AG09319 (cell line): Measurements from ENCODE around the gene CPNE6.

Experiments
- DNase-seq: peaks from one replicate; pipeline ENCODE4 v3.0.0-alpha.2; 2010; ENCODE audit warnings: low read depth; ENCODE audit errors: extremely low read depth
- TF ChIP-seq, protein P1 (sequence below): IDR thresholded peaks from 2 replicates; pipeline ENCODE4 v1.5.1; 2011; ENCODE audit warnings: low read depth, mild to moderate bottlenecking, inconsistent platforms, low read length, moderate library complexity

Gene CPNE6

DNA sequence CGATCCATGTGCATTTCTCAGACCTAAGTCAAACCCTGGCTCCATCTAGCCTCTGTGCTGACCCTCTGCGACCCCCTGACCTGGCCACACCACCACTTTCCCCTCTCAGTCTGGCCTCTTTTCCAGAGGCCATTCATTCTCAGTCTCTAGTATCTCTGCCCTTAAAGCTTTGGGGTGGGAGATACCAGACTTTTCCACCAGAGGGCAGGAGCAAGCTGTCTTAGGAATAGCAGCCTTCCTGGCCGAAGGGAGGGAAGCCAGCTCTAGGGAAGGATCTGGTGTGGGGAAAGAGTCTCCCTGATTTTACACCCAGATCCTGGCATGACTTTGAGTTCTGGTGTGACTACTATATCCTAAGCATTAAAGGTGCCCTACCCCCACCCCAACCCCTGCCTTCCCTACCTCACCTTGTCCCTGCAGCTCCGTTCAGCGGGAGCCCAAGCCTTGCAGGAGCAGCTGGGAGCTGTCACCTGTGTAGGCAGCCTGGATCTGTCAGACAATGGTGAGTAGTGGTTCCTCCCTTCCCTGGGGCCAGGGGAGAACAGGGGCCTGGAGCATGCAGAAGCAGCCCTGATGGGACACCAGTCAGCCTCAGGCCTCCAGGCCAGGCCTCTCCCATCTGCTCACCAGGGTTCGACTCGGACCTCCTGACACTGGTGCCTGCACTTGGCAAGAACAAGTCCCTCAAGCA, 13.0 kb upstream of the CPNE6 start:
- TF ChIP-seq, protein P1, sequence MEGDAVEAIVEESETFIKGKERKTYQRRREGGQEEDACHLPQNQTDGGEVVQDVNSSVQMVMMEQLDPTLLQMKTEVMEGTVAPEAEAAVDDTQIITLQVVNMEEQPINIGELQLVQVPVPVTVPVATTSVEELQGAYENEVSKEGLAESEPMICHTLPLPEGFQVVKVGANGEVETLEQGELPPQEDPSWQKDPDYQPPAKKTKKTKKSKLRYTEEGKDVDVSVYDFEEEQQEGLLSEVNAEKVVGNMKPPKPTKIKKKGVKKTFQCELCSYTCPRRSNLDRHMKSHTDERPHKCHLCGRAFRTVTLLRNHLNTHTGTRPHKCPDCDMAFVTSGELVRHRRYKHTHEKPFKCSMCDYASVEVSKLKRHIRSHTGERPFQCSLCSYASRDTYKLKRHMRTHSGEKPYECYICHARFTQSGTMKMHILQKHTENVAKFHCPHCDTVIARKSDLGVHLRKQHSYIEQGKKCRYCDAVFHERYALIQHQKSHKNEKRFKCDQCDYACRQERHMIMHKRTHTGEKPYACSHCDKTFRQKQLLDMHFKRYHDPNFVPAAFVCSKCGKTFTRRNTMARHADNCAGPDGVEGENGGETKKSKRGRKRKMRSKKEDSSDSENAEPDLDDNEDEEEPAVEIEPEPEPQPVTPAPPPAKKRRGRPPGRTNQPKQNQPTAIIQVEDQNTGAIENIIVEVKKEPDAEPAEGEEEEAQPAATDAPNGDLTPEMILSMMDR, result peak; percentile 72
- DNase-seq, result peak; percentile 31

DNA sequence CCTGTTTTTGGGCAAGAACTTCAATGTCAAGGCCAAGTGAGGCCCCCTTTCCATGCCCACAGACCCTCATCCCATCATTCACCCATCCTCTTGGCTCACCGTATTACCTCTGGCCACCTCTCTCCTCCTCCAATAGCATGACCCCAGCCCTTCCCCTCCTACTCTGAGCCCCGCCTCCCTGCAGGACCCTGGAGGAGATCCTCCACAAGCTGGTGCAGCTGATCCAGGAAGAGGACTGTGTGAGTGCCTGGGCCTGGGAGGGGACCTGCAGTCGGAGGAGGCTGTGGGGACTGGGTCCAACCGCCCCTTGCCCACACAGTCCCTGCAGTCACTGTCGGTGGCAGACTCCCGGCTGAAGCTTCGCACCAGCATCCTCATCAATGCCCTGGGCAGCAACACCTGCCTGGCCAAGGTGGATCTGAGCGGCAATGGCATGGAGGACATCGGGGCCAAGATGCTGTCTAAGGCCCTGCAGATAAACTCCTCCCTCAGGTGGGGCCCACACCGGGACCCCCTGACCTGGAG, 12.3 kb upstream of the CPNE6 start:
- DNase-seq, result no peak
- TF ChIP-seq, protein P1, result no peak

DNA sequence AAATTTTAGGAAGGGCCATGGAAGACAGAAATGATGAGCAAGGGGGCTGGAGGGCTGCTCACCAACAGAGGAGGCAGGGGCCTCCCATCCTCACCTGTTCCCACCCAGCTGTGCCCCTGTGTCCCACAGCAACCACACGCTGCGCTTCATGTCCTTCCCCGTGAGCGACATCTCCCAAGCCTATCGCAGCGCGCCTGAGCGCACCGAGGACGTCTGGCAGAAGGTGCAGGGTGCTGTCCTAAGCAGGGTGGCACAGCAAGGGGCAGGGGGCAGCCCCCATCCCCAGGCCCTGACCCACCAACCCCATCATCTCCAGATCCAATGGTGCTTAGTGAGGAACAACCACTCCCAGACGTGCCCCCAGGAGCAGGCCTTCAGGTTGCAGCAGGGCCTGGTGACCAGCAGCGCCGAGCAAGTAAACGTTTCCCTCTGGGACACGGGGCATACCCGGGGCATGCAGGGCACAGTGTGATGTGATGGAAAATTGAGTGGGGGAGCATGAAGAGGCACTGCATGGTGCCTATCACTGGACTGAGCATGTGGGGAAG, 11.4 kb upstream of the CPNE6 start:
- no peak for DNase-seq
- TF ChIP-seq, protein P1, result no peak

DNA sequence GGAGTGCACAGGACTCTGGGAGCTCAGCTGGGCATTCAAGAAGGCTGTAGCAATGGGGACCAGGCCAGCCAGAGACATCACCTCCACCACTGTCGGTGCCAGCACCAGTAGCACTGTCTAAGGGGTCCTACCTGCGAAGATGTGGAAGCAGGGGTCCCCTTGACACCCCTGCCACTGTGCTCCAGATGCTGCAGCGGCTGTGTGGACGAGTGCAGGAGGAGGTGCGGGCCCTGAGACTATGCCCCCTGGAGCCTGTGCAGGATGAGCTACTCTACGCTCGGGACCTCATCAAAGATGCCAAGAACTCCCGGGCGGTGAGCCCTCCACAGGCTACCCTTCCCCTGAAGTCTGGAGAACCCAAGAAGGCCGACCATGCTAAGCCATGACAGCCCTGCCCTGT, 10.9 kb upstream of the CPNE6 start:
- DNase-seq, result no peak

DNA sequence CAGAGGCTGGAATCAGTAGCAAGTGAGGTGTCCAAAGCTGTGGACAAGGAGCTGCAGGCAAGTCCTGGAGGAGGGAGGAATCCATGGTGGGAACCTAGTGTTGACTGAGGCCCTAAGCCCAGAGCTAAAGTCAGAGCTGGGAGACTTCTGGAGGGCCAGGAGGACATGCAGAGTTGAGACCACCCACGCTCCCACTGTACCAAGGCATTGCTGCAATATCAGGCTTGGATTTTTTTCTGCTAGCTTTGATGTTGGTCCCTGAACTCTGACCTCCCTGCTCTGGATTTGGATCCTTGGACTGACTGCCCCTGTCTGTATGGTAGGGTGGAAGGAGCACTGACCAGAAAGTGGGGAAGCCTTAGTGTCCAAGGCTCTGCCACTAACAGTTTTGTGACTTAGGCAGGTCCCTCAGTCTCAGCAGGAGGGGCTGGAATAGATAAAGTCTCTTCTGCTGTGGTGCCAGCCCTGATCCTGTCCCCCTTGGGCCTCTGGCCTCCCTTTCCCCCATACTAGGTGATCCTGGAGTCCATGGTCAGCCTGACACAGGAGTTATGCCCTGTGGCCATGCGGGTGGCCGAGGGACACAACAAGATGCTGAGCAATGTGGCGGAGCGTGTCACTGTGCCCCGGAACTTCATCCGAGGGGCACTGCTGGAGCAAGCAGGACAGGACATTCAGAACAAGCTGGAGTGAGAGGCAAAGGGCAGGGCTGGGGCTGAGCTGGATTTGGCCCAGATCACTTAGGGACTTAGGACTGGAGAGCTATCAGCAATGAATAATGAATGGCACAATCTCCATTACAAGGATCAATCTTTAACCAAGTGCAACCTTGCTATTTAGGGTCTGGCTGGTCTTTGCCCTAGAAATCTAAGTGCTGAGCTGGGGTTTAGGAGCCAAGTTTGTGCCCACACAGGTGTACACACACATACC, 10.1 kb upstream of the CPNE6 start:
- no peak for DNase-seq
- TF ChIP-seq, protein P1, result no peak

More for the DNA sequence above, 10.9 kb upstream of the CPNE6 start:
- TF ChIP-seq, protein P1, result no peak

DNA sequence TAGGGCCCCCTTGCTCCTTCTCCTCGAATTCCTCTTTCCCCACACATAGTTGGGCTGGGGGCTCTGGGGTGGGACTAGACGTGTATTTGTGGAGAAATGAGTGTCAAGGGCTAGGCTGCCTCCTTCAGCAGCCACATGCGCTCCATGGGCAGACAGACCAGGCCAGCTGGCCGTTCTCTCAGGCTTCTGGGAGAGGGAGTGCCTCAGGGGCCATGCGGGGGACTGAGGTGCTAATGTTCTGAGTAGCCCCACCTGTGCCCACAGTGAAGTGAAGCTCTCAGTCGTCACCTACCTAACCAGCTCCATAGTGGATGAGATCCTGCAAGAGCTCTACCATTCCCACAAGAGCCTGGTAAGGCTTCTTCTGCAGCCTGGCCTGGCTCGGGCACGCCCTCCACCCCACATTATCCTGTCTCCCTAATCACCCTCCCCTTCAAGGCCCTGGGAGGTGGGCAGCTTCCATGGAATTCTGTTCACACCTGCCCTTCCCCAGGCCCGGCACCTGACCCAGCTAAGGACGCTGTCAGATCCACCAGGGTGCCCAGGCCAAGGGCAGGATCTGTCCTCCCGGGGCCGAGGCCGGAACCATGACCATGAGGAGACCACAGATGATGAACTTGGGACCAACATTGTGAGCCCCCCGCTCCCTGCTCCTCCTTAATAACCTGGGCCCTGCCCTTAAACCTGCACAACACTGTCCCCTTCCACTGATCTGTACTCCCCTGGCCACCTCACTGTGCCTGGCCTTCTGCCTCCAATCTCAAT, 9.0 kb upstream of the CPNE6 start:
- TF ChIP-seq, protein P1, result no peak
- no peak for DNase-seq
